ENCODE data around the gene PIP5KL1.
A peak's percentile ranks its signal among the peaks of the same experiment; 100 is the strongest.

The PIP5KL1 gene

GRCh38 chr9:127876026-127876763, 54.4 kb downstream of the PIP5KL1 start:
- Histone ChIP-seq H3K4me3 (ENCODE audit: low read depth, low read length) (no peak overlapping the region), H3K27ac (peak overlapping the region; percentile 23), H3K27me3 (ENCODE audit: insufficient read depth, low read depth, severe bottlenecking) (no peaks in the 10 kb centered on the region), H3K9me3 (ENCODE audit: severe bottlenecking) (no peaks in the 10 kb centered on the region), H3K36me3 (peaks cover 34% of the 10 kb centered on the region)
- DNase-seq: no peak
- TF ChIP-seq, protein P1, sequence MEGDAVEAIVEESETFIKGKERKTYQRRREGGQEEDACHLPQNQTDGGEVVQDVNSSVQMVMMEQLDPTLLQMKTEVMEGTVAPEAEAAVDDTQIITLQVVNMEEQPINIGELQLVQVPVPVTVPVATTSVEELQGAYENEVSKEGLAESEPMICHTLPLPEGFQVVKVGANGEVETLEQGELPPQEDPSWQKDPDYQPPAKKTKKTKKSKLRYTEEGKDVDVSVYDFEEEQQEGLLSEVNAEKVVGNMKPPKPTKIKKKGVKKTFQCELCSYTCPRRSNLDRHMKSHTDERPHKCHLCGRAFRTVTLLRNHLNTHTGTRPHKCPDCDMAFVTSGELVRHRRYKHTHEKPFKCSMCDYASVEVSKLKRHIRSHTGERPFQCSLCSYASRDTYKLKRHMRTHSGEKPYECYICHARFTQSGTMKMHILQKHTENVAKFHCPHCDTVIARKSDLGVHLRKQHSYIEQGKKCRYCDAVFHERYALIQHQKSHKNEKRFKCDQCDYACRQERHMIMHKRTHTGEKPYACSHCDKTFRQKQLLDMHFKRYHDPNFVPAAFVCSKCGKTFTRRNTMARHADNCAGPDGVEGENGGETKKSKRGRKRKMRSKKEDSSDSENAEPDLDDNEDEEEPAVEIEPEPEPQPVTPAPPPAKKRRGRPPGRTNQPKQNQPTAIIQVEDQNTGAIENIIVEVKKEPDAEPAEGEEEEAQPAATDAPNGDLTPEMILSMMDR (IDR thresholded peaks at IDR 0.05; ENCODE audit: low read depth, low read length): no peak

- H3K27me3 ChIP-seq (ENCODE audit: insufficient read depth, low read depth, severe bottlenecking): no peaks in the 10 kb centered on the region
- H3K36me3 ChIP-seq: peaks cover 40% of the 10 kb centered on the region
- peak overlapping the region; percentile 23; the same call in 1 of the 2 replicates for H3K27ac ChIP-seq
- H3K4me3 ChIP-seq (ENCODE audit: low read depth, low read length): no peak overlapping the region
- no peak for DNase-seq
- TF ChIP-seq, protein P1 (IDR thresholded peaks at IDR 0.05; ENCODE audit: low read depth, low read length): no peak
- H3K9me3 ChIP-seq (ENCODE audit: severe bottlenecking): no peaks in the 10 kb centered on the region
These were observed 55.1 kb downstream of the PIP5KL1 start for GRCh38 chr9:127875306-127875966.

- Histone ChIP-seq H3K9me3 (ENCODE audit: severe bottlenecking) (no peaks in the 10 kb centered on the region), H3K27ac (no peak overlapping the region), H3K27me3 (ENCODE audit: insufficient read depth, low read depth, severe bottlenecking) (no peaks in the 10 kb centered on the region), H3K36me3 (peaks cover 43% of the 10 kb centered on the region), H3K4me3 (ENCODE audit: low read depth, low read length) (no peak overlapping the region)
- TF ChIP-seq, protein P1 (IDR thresholded peaks at IDR 0.05; ENCODE audit: low read depth, low read length): no peak
- DNase-seq: no peak
These were observed 56.0 kb downstream of the PIP5KL1 start for GRCh38 chr9:127874301-127875221.

- H3K9me3 ChIP-seq (ENCODE audit: severe bottlenecking): no peaks in the 10 kb centered on the region
- DNase-seq: no peak
- H3K27ac ChIP-seq: no peak overlapping the region; the same call in 1 of the 2 replicates
- TF ChIP-seq, protein P1 (IDR thresholded peaks at IDR 0.05; ENCODE audit: low read depth, low read length): no peak
- H3K27me3 ChIP-seq (ENCODE audit: insufficient read depth, low read depth, severe bottlenecking): no peaks in the 10 kb centered on the region
- no peak overlapping the region for H3K4me3 ChIP-seq (ENCODE audit: low read depth, low read length)
- peaks cover 47% of the 10 kb centered on the region for H3K36me3 ChIP-seq
These were observed 56.7 kb downstream of the PIP5KL1 start for GRCh38 chr9:127873886-127874285.

DNA sequence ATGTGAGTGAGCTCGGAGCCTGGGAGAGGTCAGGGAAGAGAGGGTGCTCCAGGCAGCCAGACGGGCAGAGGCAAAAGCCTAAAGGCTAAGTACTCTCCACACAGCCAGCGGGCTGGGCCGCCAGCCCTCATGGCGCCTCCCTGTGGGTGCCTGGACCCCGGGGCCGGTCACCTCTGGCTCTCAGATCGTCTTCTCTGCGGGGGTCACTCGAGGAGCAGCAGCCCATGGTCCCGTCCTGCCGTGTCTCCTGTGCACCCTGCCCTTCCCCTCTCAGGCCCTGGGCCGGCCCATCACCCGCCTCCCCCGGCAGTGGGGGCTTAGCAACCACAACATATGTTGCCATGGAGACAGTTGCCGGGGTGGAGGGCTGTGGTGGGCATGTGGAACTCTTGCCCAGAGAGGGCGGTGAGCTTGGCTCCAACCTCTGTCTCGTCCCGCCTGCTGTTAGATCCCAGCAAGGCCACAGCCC, 57.3 kb downstream of the PIP5KL1 start:
- DNase-seq: no peak
- Histone ChIP-seq H3K27me3 (ENCODE audit: insufficient read depth, low read depth, severe bottlenecking) (no peaks in the 10 kb centered on the region), H3K9me3 (ENCODE audit: severe bottlenecking) (no peaks in the 10 kb centered on the region), H3K27ac (peak overlapping the region; percentile 16), H3K36me3 (peaks cover 54% of the 10 kb centered on the region), H3K4me3 (ENCODE audit: low read depth, low read length) (no peak overlapping the region)
- TF ChIP-seq, protein P1 (IDR thresholded peaks at IDR 0.05; ENCODE audit: low read depth, low read length): no peak

Measured in WERI-Rb-1 (cell line).